Liver (tissue), 9 donors: ENCODE measurements around the gene RGS12. TPM values are rescaled to one million over a fixed set of nuclear protein-coding genes. Genes with fewer than 3 reads are reported as not detected.

Source experiments
- DNase-seq: peaks from one replicate; pipeline ENCODE4 v3.0.0-alpha.2; 2017; ENCODE audit warnings: low spot score
- H3K27ac ChIP-seq, 2 donors: one replicate each; pipeline ENCODE4 v1.7.0; 2013; ENCODE audit warnings: inconsistent platforms in 2 of 2, low read length in 2 of 2, control low read depth in 1 of 2, low read depth in 1 of 2, mild to moderate bottlenecking in 1 of 2
- H3K27me3 ChIP-seq, 4 donors: one replicate each; pipeline versions ENCODE4 v1.6.1 to v1.7.0; 2013; ENCODE audit warnings: low read length in 3 of 4, inconsistent platforms in 1 of 4, mild to moderate bottlenecking in 1 of 4, moderate library complexity in 1 of 4; ENCODE audit not compliant: control insufficient read depth in 4 of 4, insufficient read depth in 4 of 4
- H3K36me3 ChIP-seq, 4 donors: one replicate each; pipeline versions ENCODE4 v1.6.1 to v1.7.0; 2013; ENCODE audit warnings: low read length in 3 of 4, mild to moderate bottlenecking in 3 of 4, low read depth in 1 of 4, moderate library complexity in 1 of 4; ENCODE audit not compliant: control insufficient read depth in 4 of 4, insufficient read depth in 3 of 4
- H3K4me1 ChIP-seq, 4 donors: one replicate each; pipeline versions ENCODE4 v1.6.1 to v1.7.0; 2013; ENCODE audit warnings: low read length in 3 of 4, mild to moderate bottlenecking in 3 of 4, moderate library complexity in 1 of 4; ENCODE audit not compliant: control insufficient read depth in 4 of 4, insufficient read depth in 4 of 4
- H3K4me3 ChIP-seq, 3 donors: one replicate each; pipeline versions ENCODE4 v1.6.1 to v1.7.0; 2013; ENCODE audit warnings: low read length in 3 of 3, control low read depth in 1 of 3, low read depth in 1 of 3, mild to moderate bottlenecking in 1 of 3
- H3K9ac ChIP-seq, 2 donors: one replicate each; pipeline ENCODE4 v1.7.0; 2013; ENCODE audit warnings: low read length in 2 of 2, mild to moderate bottlenecking in 2 of 2, moderate library complexity in 2 of 2, control low read depth in 1 of 2, low read depth in 1 of 2
- H3K9me3 ChIP-seq, 4 donors: one replicate each; pipeline versions ENCODE4 v1.6.1 to v1.7.0; 2013; ENCODE audit warnings: low read length in 3 of 4; ENCODE audit not compliant: control insufficient read depth in 4 of 4
- FOXA2 ChIP-seq: IDR thresholded peaks from 2 replicates; pipeline ENCODE4 v1.6.1; 2016; ENCODE audit warnings: antibody characterized with exemption
- GABPA ChIP-seq, 2 donors: IDR thresholded peaks in 1 of 2; conservative IDR thresholded peaks in 1 of 2; 2 replicates each; pipeline ENCODE4 v1.6.1; 2016; ENCODE audit warnings: antibody characterized with exemption in 2 of 2, mild to moderate bottlenecking in 1 of 2, moderate library complexity in 1 of 2
- HNF4A ChIP-seq, 2 donors: conservative IDR thresholded peaks; 2 replicates each; pipeline ENCODE4 v1.6.1; 2016; ENCODE audit warnings: antibody characterized with exemption in 2 of 2, mild to moderate bottlenecking in 2 of 2
- HNF4G ChIP-seq: IDR thresholded peaks from 2 replicates; pipeline ENCODE4 v1.6.1; 2016; ENCODE audit warnings: antibody characterized with exemption
- JUND ChIP-seq, 2 donors: IDR thresholded peaks; 2 replicates each; pipeline ENCODE4 v1.6.1; 2016; ENCODE audit warnings: antibody characterized with exemption in 2 of 2
- NR2F2 ChIP-seq: IDR thresholded peaks from 2 replicates; pipeline ENCODE4 v1.6.1; 2016; ENCODE audit warnings: antibody characterized with exemption
- RAD21 ChIP-seq, 2 donors: IDR thresholded peaks; 2 replicates each; pipeline ENCODE4 v1.6.1; 2016; ENCODE audit warnings: antibody characterized with exemption in 2 of 2, mild to moderate bottlenecking in 2 of 2
- RXRA ChIP-seq, 2 donors: IDR thresholded peaks; 2 replicates each; pipeline ENCODE4 v1.6.1; 2017 to 2018; ENCODE audit warnings: antibody characterized with exemption in 2 of 2, mild to moderate bottlenecking in 1 of 2
- TAF1 ChIP-seq: conservative IDR thresholded peaks from 2 replicates; pipeline ENCODE4 v1.6.1; 2016; ENCODE audit warnings: antibody characterized with exemption, mild to moderate bottlenecking
- WGBS: extraction: QIAGEN DNeasy Blood & Tissue Kit; methylation state at CpG from one replicate; pipeline ENCODE4 v1.1.7; 2013; 5-methylcytosine and 5-hydroxymethylcytosine counted together
- polyA plus RNA-seq, 2 donors: library from polyadenylated mRNA; stranded (reverse) in 1 of 2; unstranded in 1 of 2; fragments of 200-250 nt in 1 of 2; fragments of >200 nt in 1 of 2; fragmentation: Nextera tagmentation in 1 of 2; extraction: Ambion mirVana in 1 of 2; gene quantifications; one replicate each; pipeline versions ENCODE4 v1.2.1 to v1.2.3, GENCODE V29; 2013 to 2015
- total RNA-seq, 2 donors: library from RNA; depleted of rRNA; stranded (reverse); fragments of >200 nt; gene quantifications; one replicate each; pipeline ENCODE4 v1.2.3, GENCODE V29; 2014
- TF ChIP-seq, protein P1 (sequence below): fragments of 150-350 bp; IDR thresholded peaks from 2 replicates; pipeline ENCODE4 v1.5.1; 2017; ENCODE audit warnings: improper control_type of control experiment, low read depth, low read length; ENCODE audit not compliant: missing input control
- TF ChIP-seq, protein P2 (sequence below): IDR thresholded peaks from 2 replicates; pipeline ENCODE4 v1.6.1; 2016; ENCODE audit warnings: antibody characterized with exemption
- TF ChIP-seq, protein P3 (sequence below): IDR thresholded peaks from 2 replicates; pipeline ENCODE4 v1.6.1; 2016; ENCODE audit warnings: antibody characterized with exemption
- donor health status: healthy.
- donor health status: healthy.
- donor health status: healthy.
- donor health status: healthy.
- donor health status: healthy.

Gene RGS12
- total and polyA plus RNA-seq, 4 donors: 6.4 to 23.2 (median 11.5) TPM

DNA sequence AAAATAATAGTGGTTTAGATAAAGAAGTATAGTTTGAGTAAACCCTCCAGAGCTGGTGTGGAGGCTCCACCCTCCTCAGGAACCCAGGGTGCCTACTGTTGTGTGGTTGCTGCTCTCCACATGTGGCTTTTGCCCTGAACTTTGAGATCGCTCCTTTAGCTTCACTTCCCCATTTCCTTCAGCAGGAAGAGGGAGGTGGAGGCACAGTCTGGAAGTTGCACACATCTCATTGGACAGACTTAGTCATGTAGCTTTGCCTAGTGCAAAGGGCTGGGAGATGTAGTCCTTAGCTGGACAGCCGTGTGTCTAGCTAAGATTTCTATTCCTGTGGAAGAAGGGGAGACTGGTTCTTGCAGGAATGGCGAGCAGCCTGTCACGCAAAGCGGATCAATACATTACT, 37.9 kb downstream of the RGS12 start:
- Histone ChIP-seq H3K27me3 (no peaks in the 10 kb centered on the region), H3K27ac (no peak overlapping the region), H3K4me3 (no peak overlapping the region), H3K9ac (no peak overlapping the region), H3K9me3 (no peaks in the 10 kb centered on the region), H3K4me1 (no peaks in the 10 kb centered on the region), H3K36me3 (no peaks in the 10 kb centered on the region)
- TF ChIP-seq NR2F2 (no peak), HNF4A (conservative IDR thresholded peaks at IDR 0.05) (no peak), HNF4G (no peak), FOXA2 (no peak), RXRA (IDR thresholded peaks at IDR 0.05) (no peak)
- TF ChIP-seq, protein P1, sequence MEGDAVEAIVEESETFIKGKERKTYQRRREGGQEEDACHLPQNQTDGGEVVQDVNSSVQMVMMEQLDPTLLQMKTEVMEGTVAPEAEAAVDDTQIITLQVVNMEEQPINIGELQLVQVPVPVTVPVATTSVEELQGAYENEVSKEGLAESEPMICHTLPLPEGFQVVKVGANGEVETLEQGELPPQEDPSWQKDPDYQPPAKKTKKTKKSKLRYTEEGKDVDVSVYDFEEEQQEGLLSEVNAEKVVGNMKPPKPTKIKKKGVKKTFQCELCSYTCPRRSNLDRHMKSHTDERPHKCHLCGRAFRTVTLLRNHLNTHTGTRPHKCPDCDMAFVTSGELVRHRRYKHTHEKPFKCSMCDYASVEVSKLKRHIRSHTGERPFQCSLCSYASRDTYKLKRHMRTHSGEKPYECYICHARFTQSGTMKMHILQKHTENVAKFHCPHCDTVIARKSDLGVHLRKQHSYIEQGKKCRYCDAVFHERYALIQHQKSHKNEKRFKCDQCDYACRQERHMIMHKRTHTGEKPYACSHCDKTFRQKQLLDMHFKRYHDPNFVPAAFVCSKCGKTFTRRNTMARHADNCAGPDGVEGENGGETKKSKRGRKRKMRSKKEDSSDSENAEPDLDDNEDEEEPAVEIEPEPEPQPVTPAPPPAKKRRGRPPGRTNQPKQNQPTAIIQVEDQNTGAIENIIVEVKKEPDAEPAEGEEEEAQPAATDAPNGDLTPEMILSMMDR: no peak
- peak; percentile 21 for DNase-seq
- WGBS: 90% methylated on average over 5 of the region's 5 CpGs

DNA sequence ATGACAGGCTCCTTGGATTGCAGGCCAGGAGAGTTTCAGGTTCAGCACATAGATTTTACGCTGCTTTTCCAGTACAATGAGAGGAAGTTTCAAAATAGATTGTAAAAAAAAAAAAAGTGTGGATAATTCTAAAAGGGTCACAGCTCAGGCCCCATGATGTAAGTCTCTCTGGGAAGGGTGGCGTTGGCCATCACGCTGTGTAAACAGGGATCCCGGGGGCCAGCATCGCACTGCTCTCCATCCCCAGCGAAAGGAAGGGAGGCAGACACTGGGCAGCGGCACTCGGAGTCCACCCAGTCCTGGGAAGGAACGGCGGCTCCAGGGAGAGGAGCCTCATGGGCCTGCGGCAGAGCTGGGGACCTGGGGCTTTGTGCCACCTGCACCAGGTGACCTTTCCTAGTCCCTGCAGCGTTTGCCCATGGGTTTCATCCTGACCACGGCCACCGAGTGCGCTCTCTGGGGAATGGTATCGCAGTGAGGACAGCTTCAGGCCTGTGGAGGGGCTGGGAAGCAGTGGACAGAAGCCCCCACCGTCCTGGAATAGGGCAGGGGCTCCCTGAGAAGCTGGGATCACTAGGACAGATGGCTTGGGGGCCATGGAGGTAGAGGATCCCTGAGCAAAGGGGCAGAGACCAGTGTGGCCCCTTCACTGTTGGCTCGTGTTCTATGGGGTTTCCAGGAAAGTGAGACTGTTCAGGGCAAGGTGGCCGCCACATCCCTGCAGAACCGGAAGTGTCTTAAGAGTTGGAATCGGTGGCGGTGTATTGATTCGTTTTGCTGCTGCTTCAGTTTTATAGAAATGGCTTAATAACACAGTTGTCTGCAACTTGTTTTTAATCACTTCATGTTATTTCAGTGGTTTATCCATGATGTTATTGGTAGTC, 38.9 kb downstream of the RGS12 start:
- 86% methylated on average over 23 of the region's 23 CpGs for WGBS
- Histone ChIP-seq H3K27ac (no peak overlapping the region), H3K4me1 (no peaks in the 10 kb centered on the region), H3K9ac (no peak overlapping the region), H3K27me3 (no peaks in the 10 kb centered on the region), H3K4me3 (no peak overlapping the region), H3K36me3 (no peaks in the 10 kb centered on the region), H3K9me3 (no peaks in the 10 kb centered on the region)
- DNase-seq: peak; percentile 14
- no peak for TF ChIP-seq TAF1
- no peak for TF ChIP-seq RAD21 (IDR thresholded peaks at IDR 0.05)
- TF ChIP-seq JUND (IDR thresholded peaks at IDR 0.05): no peak
- TF ChIP-seq HNF4G: no peak
- TF ChIP-seq FOXA2: no peak

DNA sequence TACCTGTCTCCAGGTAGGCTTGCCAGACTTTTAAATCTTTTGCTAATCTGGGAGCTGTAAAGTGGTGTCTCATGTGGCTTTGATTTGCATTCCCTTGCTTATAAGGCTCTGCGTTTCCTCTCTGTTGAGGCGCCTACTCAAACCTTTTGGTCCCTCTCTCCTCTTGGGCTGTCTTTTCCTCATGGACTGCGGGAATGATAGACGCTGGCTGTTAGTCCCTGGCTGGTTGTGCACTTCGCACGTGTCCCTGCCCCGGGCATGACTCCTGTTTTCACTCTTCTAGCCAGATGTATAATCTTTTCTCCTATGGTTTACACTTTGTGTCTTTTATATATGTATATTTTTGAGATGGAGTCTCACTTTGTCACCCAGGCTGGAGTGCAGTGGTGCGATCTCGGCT, 39.7 kb downstream of the RGS12 start:
- Histone ChIP-seq H3K36me3 (no peaks in the 10 kb centered on the region), H3K27ac (no peak overlapping the region), H3K27me3 (no peaks in the 10 kb centered on the region), H3K9ac (no peak overlapping the region), H3K4me1 (no peaks in the 10 kb centered on the region), H3K9me3 (no peaks in the 10 kb centered on the region), H3K4me3 (no peak overlapping the region)
- TF ChIP-seq, protein P2, sequence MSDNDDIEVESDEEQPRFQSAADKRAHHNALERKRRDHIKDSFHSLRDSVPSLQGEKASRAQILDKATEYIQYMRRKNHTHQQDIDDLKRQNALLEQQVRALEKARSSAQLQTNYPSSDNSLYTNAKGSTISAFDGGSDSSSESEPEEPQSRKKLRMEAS: no peak
- TF ChIP-seq TAF1 (no peak), FOXA2 (no peak), JUND (IDR thresholded peaks at IDR 0.05) (no peak), RAD21 (IDR thresholded peaks at IDR 0.05) (no peak), HNF4G (no peak), RXRA (IDR thresholded peaks at IDR 0.05) (no peak), GABPA (IDR thresholded peaks at IDR 0.05 in 1 of 2, conservative IDR thresholded peaks at IDR 0.05 in 1 of 2) (no peak)
- TF ChIP-seq, protein P3, sequence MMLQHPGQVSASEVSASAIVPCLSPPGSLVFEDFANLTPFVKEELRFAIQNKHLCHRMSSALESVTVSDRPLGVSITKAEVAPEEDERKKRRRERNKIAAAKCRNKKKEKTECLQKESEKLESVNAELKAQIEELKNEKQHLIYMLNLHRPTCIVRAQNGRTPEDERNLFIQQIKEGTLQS: no peak
- TF ChIP-seq, protein P1: no peak
- DNase-seq: peak; percentile 8
- 96% methylated on average over 9 of the region's 9 CpGs for WGBS
